HG02884 (cell line): ENCODE results near the gene REPS1.

ENCODE experiments used
- ATAC-seq: cut with Tn5 transposase; IDR thresholded peaks from one replicate; pipeline ENCODE4 v1.9.1; 2021; ENCODE audit warnings: mild to moderate bottlenecking, moderate library complexity; ENCODE audit not compliant: unreplicated experiment

Gene REPS1

GRCh38 chr6:138973466-138974153 lies 14.4 kb downstream of the REPS1 start:
- no peak for ATAC-seq

GRCh38 chr6:138972226-138972665 lies 15.8 kb downstream of the REPS1 start:
- ATAC-seq: no peak

GRCh38 chr6:138971601-138972000 lies 16.5 kb downstream of the REPS1 start:
- no peak for ATAC-seq

- ATAC-seq: no peak
Observed at GRCh38 chr6:138970856-138971425, 17.1 kb downstream of the REPS1 start.

- ATAC-seq: no peak
Observed at GRCh38 chr6:138970159-138970558, 17.9 kb downstream of the REPS1 start.

- no peak for ATAC-seq
Observed at GRCh38 chr6:138966870-138967269, 21.2 kb downstream of the REPS1 start.

- ATAC-seq: no peak
Observed at GRCh38 chr6:138965971-138966370, 22.1 kb downstream of the REPS1 start.

GRCh38 chr6:138965291-138965874 lies 22.7 kb downstream of the REPS1 start:
- ATAC-seq: no peak

- ATAC-seq: no peak
Observed at GRCh38 chr6:138964012-138964411, 24.0 kb downstream of the REPS1 start.

GRCh38 chr6:138963531-138963930 lies 24.5 kb downstream of the REPS1 start:
- ATAC-seq: no peak

- ATAC-seq: no peak
Observed at GRCh38 chr6:138963119-138963518, 24.9 kb downstream of the REPS1 start.

- no peak for ATAC-seq
Observed at GRCh38 chr6:138959521-138959920, 28.5 kb downstream of the REPS1 start.

- no peak for ATAC-seq
Observed at GRCh38 chr6:138958595-138958994, 29.5 kb downstream of the REPS1 start.

- no peak for ATAC-seq
Observed at GRCh38 chr6:138957903-138958302, 30.1 kb downstream of the REPS1 start.

GRCh38 chr6:138957484-138957883 lies 30.6 kb downstream of the REPS1 start:
- ATAC-seq: no peak

GRCh38 chr6:138956244-138956924 lies 31.7 kb downstream of the REPS1 start:
- ATAC-seq: no peak

GRCh38 chr6:138955262-138955661 lies 32.8 kb downstream of the REPS1 start:
- no peak for ATAC-seq

GRCh38 chr6:138953451-138953850 lies 34.6 kb downstream of the REPS1 start:
- no peak for ATAC-seq

GRCh38 chr6:138948546-138949179 lies 39.4 kb downstream of the REPS1 start:
- no peak for ATAC-seq

- no peak for ATAC-seq
Observed at GRCh38 chr6:138948004-138948403, 40.0 kb downstream of the REPS1 start.

GRCh38 chr6:138945354-138945753 lies 42.7 kb downstream of the REPS1 start:
- no peak for ATAC-seq
